Uterus (tissue), 2 donors: ENCODE measurements around the gene KIF1B.

Experiments used
- CTCF ChIP-seq, 4 experiments: fragments of 200-600 bp in 2 of 4; fragments of 450-650 bp in 2 of 4; sonication (generic) in 2 of 4; IDR thresholded peaks; one replicate each; pipeline ENCODE4 v1.5.1; 2016 to 2019; ENCODE audit warnings: antibody characterized with exemption in 4 of 4, mild to moderate bottlenecking in 2 of 4, moderate library complexity in 1 of 4
- POLR2A ChIP-seq, 2 donors: fragments of 450-650 bp; IDR thresholded peaks; one replicate each; pipeline ENCODE4 v1.6.1; 2016; ENCODE audit warnings: antibody characterized with exemption in 2 of 2, mild to moderate bottlenecking in 1 of 2, moderate library complexity in 1 of 2

GRCh38 chr1:10299151-10299550 lies 88.8 kb downstream of the KIF1B start:
- TF ChIP-seq CTCF (IDR thresholded peaks at IDR 0.05) (no peak), POLR2A (IDR thresholded peaks at IDR 0.05) (no peak)
